Prostate gland (tissue), 2 donors: ENCODE results near the gene DPEP1.

Experiments
- CTCF ChIP-seq, 4 experiments: fragments of 200-600 bp in 2 of 4; fragments of 450-650 bp in 2 of 4; sonication (generic) in 2 of 4; IDR thresholded peaks; 1 replicate in 3 of 4; 2 replicates in 1 of 4; pipeline ENCODE4 v1.5.1; 2016 to 2019; ENCODE audit warnings: antibody characterized with exemption in 4 of 4, mild to moderate bottlenecking in 2 of 4, moderate library complexity in 2 of 4
- POLR2A ChIP-seq: fragments of 450-650 bp; IDR thresholded peaks from one replicate; pipeline ENCODE4 v1.6.1; 2016; ENCODE audit warnings: antibody characterized with exemption, mild to moderate bottlenecking
- POLR2AphosphoS5 ChIP-seq: sonication (generic); formaldehyde crosslinking; IDR thresholded peaks from one replicate; pipeline ENCODE4 v1.6.1; 2017; ENCODE audit warnings: antibody characterized with exemption

DNA sequence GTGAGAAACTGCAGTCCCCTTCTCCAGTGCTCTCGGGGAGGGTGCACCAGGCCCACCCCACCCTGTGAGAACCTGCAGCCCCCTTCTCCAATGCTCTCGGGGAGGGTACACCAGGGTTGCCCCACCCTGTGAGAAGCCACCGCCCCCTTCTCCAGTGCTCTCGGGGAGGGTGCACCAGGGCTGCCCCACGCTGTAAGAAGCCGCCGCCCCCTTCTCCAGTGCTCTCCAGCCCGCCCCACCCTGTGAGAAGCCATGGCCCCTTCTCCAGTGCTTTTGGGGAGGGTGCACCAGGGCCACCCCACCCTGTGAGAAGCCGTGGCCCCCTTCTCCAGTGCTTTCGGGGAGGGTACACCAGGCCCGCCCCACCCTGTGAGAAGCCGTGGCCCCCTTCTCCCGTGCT, 56.3 kb downstream of the DPEP1 start:
- no peak for TF ChIP-seq CTCF (IDR thresholded peaks at IDR 0.05)
- TF ChIP-seq POLR2A, result no peak
- no peak for TF ChIP-seq POLR2AphosphoS5
